Neural cell (in vitro differentiated cells): ENCODE data around the gene DENND5A. TPM values are rescaled to one million over a fixed set of nuclear protein-coding genes. Genes with fewer than 3 reads are reported as not detected.

Experiments used
- H2AFZ ChIP-seq: fragments of 200-600, 300-800 bp; sonication (generic), shearing (Covaris generic); 2 replicates; pipeline ENCODE4 v1.6.0; 2014; ENCODE audit warnings: low read depth, mild to moderate bottlenecking, antibody characterized with exemption, low read length, moderate library complexity
- H3F3A ChIP-seq: fragments of 200-600 bp; shearing (Covaris generic); 2 replicates; pipeline ENCODE4 v1.6.1; 2016; ENCODE audit warnings: mild to moderate bottlenecking, moderate library complexity, mixed read lengths, antibody characterized with exemption, low read length; ENCODE audit not compliant: insufficient read depth, poor library complexity, severe bottlenecking
- H3K27ac ChIP-seq: fragments of 200-600, 300-800 bp; sonication (generic), shearing (Covaris generic); 2 replicates; pipeline ENCODE4 v1.5.1; 2014; ENCODE audit warnings: mild to moderate bottlenecking, low read length, moderate library complexity
- H3K27me3 ChIP-seq: fragments of 300-800, 200-600 bp; sonication (generic), shearing (Covaris generic); 2 replicates; pipeline ENCODE4 v1.6.0; 2014; ENCODE audit warnings: mild to moderate bottlenecking, low read depth, low read length, moderate library complexity; ENCODE audit not compliant: insufficient read depth
- H3K36me3 ChIP-seq: fragments of 300-800, 200-600 bp; sonication (generic), shearing (Covaris generic); 2 replicates; pipeline ENCODE4 v1.5.1; 2014; ENCODE audit warnings: mild to moderate bottlenecking, antibody characterized with exemption, low read length, moderate library complexity; ENCODE audit not compliant: insufficient read depth
- H3K4me2 ChIP-seq: fragments of 300-800, 200-600 bp; sonication (generic), shearing (Covaris generic); 2 replicates; pipeline ENCODE4 v1.6.0; 2014; ENCODE audit warnings: mild to moderate bottlenecking, low read length
- H3K4me3 ChIP-seq: fragments of 300-800, 200-600 bp; sonication (generic), shearing (Covaris generic); 2 replicates; pipeline ENCODE4 v1.5.1; 2014; ENCODE audit warnings: mild to moderate bottlenecking, low read length, moderate library complexity
- H3K79me2 ChIP-seq: fragments of 200-600 bp; shearing (Covaris generic); replicated peaks from 2 replicates; pipeline ENCODE4 v1.6.0; 2014; ENCODE audit warnings: mild to moderate bottlenecking, low read length, moderate library complexity; ENCODE audit not compliant: insufficient read depth
- H3K9ac ChIP-seq: fragments of 300-800, 200-600 bp; sonication (generic), shearing (Covaris generic); 2 replicates; pipeline ENCODE4 v1.6.1; 2016; ENCODE audit warnings: mild to moderate bottlenecking, low read length, mixed read lengths
- H3K9me2 ChIP-seq: fragments of 200-600 bp; shearing (Covaris generic); 2 replicates; pipeline ENCODE4 v1.6.1; 2016; ENCODE audit warnings: mild to moderate bottlenecking, low read length, mixed read lengths; ENCODE audit not compliant: insufficient read depth
- H3K9me3 ChIP-seq: fragments of 200-600, 300-800 bp; sonication (generic), shearing (Covaris generic); 2 replicates; pipeline ENCODE4 v1.6.1; 2016; ENCODE audit warnings: mild to moderate bottlenecking, mixed run types, low read length, moderate library complexity, mixed read lengths
- H4K20me1 ChIP-seq: fragments of 200-600 bp; shearing (Covaris generic); 2 replicates; pipeline ENCODE4 v1.6.1; 2016; ENCODE audit warnings: mild to moderate bottlenecking, mixed run types; ENCODE audit not compliant: insufficient read depth
- EP300 ChIP-seq: fragments of 450-650 bp; conservative IDR thresholded peaks from 2 replicates; pipeline ENCODE4 v1.6.1; 2014; ENCODE audit warnings: antibody characterized with exemption, mild to moderate bottlenecking, moderate library complexity; ENCODE audit not compliant: poor library complexity, severe bottlenecking
- EZH2 ChIP-seq: fragments of 200-600, 300-800 bp; shearing (Covaris generic), sonication (generic); IDR thresholded peaks from 2 replicates; pipeline ENCODE4 v1.6.1; 2014; ENCODE audit warnings: antibody characterized with exemption, low read length, borderline replicate concordance, mild to moderate bottlenecking; ENCODE audit not compliant: insufficient read depth, poor library complexity, severe bottlenecking
- MXI1 ChIP-seq: fragments of 450-650 bp; conservative IDR thresholded peaks from 2 replicates; pipeline ENCODE4 v1.6.1; 2014; ENCODE audit warnings: antibody characterized with exemption, mild to moderate bottlenecking; ENCODE audit not compliant: poor library complexity, severe bottlenecking
- POLR2AphosphoS5 ChIP-seq: IDR thresholded peaks from 2 replicates; pipeline ENCODE4 v1.6.1; 2012
- RAD21 ChIP-seq: fragments of 450-650 bp; conservative IDR thresholded peaks from 2 replicates; pipeline ENCODE4 v1.6.1; 2014; ENCODE audit warnings: antibody characterized with exemption, mild to moderate bottlenecking, moderate library complexity
- SMC3 ChIP-seq: fragments of 450-650 bp; conservative IDR thresholded peaks from 2 replicates; pipeline ENCODE4 v1.6.1; 2014; ENCODE audit warnings: antibody characterized with exemption, mild to moderate bottlenecking, moderate library complexity; ENCODE audit not compliant: poor library complexity
- TAF1 ChIP-seq: IDR thresholded peaks from 2 replicates; pipeline ENCODE4 v1.6.1; 2012; ENCODE audit warnings: low read depth
- polyA plus RNA-seq: library from polyadenylated mRNA; depleted of rRNA; stranded (reverse); fragments of >200 nt; gene quantifications from 2 replicates; pipeline ENCODE4 v1.2.3, GENCODE V29; 2014
- TF ChIP-seq, protein P1 (sequence below): fragments of 450-650 bp; IDR thresholded peaks from 2 replicates; pipeline ENCODE4 v1.5.1; 2014; ENCODE audit warnings: antibody characterized with exemption, mild to moderate bottlenecking, moderate library complexity; ENCODE audit not compliant: poor library complexity, severe bottlenecking
- TF ChIP-seq, protein P2 (sequence below): IDR thresholded peaks from 2 replicates; pipeline ENCODE4 v1.6.1; 2012; ENCODE audit warnings: borderline replicate concordance

Gene DENND5A
- polyA plus RNA-seq, 1 donor from 2014 or later = 75.6 TPM

DNA sequence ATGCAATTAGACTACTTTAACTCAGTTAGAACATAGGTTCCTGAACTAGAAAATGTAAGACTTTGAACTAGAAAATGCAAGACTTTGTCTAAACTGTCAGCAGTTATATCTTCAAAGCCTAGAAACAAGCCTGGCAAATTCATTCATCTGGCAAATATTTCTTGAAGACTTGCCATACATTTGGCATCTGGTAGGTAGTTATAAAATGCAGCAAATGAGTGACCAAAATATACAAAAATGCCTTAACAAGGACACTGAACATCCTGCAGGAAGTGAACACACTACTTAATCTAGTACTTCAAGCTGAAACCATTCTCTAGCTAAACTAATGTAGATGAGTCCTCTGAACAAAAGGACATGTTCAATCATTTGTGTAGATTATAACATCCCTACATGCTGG is 89.0 kb downstream of the DENND5A start:
- no peak overlapping the region for H2AFZ ChIP-seq
- no peaks in the 10 kb centered on the region for H3K79me2 ChIP-seq
- no peak overlapping the region for H3K4me2 ChIP-seq
- no peaks in the 10 kb centered on the region for H3K9me2 ChIP-seq
- H3K27ac ChIP-seq = no peak overlapping the region
- peaks cover 5% of the 10 kb centered on the region for H3K36me3 ChIP-seq
- H3K9ac ChIP-seq = no peak overlapping the region
- no peak overlapping the region for H3K4me3 ChIP-seq
- H3K9me3 ChIP-seq = no peaks in the 10 kb centered on the region
- H3K27me3 ChIP-seq = no peaks in the 10 kb centered on the region
- no peaks in the 10 kb centered on the region for H4K20me1 ChIP-seq
- no peaks in the 10 kb centered on the region for H3F3A ChIP-seq
- TF ChIP-seq MXI1 = no peak
- TF ChIP-seq POLR2AphosphoS5 = no peak
- TF ChIP-seq EP300 = no peak
- TF ChIP-seq SMC3 = no peak
- TF ChIP-seq, protein P1, sequence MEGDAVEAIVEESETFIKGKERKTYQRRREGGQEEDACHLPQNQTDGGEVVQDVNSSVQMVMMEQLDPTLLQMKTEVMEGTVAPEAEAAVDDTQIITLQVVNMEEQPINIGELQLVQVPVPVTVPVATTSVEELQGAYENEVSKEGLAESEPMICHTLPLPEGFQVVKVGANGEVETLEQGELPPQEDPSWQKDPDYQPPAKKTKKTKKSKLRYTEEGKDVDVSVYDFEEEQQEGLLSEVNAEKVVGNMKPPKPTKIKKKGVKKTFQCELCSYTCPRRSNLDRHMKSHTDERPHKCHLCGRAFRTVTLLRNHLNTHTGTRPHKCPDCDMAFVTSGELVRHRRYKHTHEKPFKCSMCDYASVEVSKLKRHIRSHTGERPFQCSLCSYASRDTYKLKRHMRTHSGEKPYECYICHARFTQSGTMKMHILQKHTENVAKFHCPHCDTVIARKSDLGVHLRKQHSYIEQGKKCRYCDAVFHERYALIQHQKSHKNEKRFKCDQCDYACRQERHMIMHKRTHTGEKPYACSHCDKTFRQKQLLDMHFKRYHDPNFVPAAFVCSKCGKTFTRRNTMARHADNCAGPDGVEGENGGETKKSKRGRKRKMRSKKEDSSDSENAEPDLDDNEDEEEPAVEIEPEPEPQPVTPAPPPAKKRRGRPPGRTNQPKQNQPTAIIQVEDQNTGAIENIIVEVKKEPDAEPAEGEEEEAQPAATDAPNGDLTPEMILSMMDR = no peak
- no peak for TF ChIP-seq RAD21
- no peak for TF ChIP-seq TAF1
- no peak for TF ChIP-seq EZH2
- TF ChIP-seq, protein P2, sequence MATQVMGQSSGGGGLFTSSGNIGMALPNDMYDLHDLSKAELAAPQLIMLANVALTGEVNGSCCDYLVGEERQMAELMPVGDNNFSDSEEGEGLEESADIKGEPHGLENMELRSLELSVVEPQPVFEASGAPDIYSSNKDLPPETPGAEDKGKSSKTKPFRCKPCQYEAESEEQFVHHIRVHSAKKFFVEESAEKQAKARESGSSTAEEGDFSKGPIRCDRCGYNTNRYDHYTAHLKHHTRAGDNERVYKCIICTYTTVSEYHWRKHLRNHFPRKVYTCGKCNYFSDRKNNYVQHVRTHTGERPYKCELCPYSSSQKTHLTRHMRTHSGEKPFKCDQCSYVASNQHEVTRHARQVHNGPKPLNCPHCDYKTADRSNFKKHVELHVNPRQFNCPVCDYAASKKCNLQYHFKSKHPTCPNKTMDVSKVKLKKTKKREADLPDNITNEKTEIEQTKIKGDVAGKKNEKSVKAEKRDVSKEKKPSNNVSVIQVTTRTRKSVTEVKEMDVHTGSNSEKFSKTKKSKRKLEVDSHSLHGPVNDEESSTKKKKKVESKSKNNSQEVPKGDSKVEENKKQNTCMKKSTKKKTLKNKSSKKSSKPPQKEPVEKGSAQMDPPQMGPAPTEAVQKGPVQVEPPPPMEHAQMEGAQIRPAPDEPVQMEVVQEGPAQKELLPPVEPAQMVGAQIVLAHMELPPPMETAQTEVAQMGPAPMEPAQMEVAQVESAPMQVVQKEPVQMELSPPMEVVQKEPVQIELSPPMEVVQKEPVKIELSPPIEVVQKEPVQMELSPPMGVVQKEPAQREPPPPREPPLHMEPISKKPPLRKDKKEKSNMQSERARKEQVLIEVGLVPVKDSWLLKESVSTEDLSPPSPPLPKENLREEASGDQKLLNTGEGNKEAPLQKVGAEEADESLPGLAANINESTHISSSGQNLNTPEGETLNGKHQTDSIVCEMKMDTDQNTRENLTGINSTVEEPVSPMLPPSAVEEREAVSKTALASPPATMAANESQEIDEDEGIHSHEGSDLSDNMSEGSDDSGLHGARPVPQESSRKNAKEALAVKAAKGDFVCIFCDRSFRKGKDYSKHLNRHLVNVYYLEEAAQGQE = no peak

DNA sequence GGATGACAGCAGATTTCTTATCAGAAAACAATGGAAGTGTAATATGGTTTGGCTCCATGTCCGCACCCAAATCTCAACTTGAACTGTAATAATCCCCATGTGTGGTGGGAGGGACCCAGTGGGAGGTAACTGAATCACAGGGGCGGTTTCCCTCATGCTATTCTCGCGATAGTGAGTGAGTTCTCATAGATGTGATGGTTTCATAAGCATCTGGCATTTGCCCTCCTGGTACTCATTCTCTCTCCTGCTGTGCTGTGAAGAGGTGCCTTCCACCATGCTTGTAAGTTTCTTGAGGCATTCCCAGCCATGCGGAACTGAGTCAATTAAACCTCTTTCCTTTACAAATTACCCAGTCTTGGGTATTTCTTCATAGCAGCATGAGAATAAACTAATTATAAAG is 92.8 kb downstream of the DENND5A start:
- H4K20me1 ChIP-seq = no peaks in the 10 kb centered on the region
- H3K27ac ChIP-seq = no peak overlapping the region
- H3K9me2 ChIP-seq = no peaks in the 10 kb centered on the region
- H3K36me3 ChIP-seq = peaks cover 7% of the 10 kb centered on the region
- no peak overlapping the region for H3K9ac ChIP-seq
- H3K79me2 ChIP-seq = no peaks in the 10 kb centered on the region
- no peaks in the 10 kb centered on the region for H3K27me3 ChIP-seq
- no peaks in the 10 kb centered on the region for H3K9me3 ChIP-seq
- H3K4me3 ChIP-seq = no peak overlapping the region
- H2AFZ ChIP-seq = no peak overlapping the region
- no peak overlapping the region for H3K4me2 ChIP-seq
- H3F3A ChIP-seq = no peaks in the 10 kb centered on the region
- TF ChIP-seq EZH2 = no peak
- TF ChIP-seq EP300 = no peak
- no peak for TF ChIP-seq SMC3
- TF ChIP-seq RAD21 = no peak
- no peak for TF ChIP-seq POLR2AphosphoS5
- no peak for TF ChIP-seq TAF1
- TF ChIP-seq, protein P1 = no peak
- TF ChIP-seq, protein P2 = no peak
- no peak for TF ChIP-seq MXI1
